DND-41 (cell line): Measurements from ENCODE around the gene SIRPB2.

Experiments
- CTCF ChIP-seq: IDR thresholded peaks from 2 replicates; pipeline ENCODE4 v1.5.1; 2012; ENCODE audit warnings: borderline replicate concordance, low read length, moderate library complexity, mild to moderate bottlenecking; ENCODE audit not compliant: poor library complexity, severe bottlenecking; ENCODE audit errors: extremely low read depth
- EZH2 ChIP-seq: IDR thresholded peaks from 3 replicates; pipeline ENCODE4 v1.6.1; 2012; ENCODE audit warnings: borderline replicate concordance, low read depth, mild to moderate bottlenecking, moderate library complexity, low read length, inconsistent platforms; ENCODE audit not compliant: severe bottlenecking

- no peak for TF ChIP-seq CTCF
- TF ChIP-seq EZH2 = no peak
Observed at GRCh38 chr20:1535420-1536175, 44.4 kb upstream of the SIRPB2 start.
